Measurements from ENCODE around the gene STUM.

DNA sequence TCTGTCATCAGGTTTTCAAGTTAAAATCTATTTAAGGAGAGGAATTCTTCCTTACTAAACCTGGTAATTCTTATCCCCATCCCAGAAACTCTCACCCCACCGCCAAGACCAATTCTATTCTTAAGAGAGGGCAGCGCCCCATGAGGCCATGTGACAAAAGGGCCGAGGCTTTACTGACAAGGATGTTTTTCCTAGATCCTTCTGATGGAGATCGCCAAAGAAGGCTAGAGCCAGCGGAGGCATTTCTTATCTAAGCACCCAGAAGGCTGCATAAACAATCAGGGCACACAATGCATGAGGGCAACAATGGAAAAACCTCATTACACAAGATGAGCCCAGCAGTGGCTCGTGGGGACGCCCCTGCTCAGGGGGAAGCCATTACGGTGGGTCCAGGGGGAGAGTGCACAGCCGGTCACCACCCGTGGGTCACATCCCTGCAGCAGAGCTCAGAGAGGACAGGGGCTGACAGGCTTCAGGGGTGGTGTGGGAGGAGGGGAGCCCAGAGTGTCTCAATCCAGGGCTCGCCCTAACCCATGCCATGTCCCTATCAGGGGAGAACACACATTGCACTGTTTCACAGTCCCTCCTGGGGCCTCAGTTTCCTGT, 101.8 kb downstream of the STUM start:
- TF ChIP-seq, protein P1, sequence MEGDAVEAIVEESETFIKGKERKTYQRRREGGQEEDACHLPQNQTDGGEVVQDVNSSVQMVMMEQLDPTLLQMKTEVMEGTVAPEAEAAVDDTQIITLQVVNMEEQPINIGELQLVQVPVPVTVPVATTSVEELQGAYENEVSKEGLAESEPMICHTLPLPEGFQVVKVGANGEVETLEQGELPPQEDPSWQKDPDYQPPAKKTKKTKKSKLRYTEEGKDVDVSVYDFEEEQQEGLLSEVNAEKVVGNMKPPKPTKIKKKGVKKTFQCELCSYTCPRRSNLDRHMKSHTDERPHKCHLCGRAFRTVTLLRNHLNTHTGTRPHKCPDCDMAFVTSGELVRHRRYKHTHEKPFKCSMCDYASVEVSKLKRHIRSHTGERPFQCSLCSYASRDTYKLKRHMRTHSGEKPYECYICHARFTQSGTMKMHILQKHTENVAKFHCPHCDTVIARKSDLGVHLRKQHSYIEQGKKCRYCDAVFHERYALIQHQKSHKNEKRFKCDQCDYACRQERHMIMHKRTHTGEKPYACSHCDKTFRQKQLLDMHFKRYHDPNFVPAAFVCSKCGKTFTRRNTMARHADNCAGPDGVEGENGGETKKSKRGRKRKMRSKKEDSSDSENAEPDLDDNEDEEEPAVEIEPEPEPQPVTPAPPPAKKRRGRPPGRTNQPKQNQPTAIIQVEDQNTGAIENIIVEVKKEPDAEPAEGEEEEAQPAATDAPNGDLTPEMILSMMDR (IDR thresholded peaks at IDR 0.05; ENCODE audit: borderline replicate concordance, extremely low read depth, low read length, poor library complexity, severe bottlenecking), result no peak
- no peak for TF ChIP-seq EZH2 (IDR thresholded peaks at IDR 0.05; ENCODE audit: borderline replicate concordance, low read depth, low read length, severe bottlenecking)

All from DND-41 (cell line).